Measurements from ENCODE around the gene ANO8. TPM values are rescaled to one million over a fixed set of nuclear protein-coding genes. Genes with fewer than 3 reads are reported as not detected.

Gene ANO8
- total and polyA plus RNA-seq, 2 of the 13 experiments (the other 11 are each of a cell fraction or from before 2014, with no cell fraction given): 1.8 to 3.5 TPM

DNA sequence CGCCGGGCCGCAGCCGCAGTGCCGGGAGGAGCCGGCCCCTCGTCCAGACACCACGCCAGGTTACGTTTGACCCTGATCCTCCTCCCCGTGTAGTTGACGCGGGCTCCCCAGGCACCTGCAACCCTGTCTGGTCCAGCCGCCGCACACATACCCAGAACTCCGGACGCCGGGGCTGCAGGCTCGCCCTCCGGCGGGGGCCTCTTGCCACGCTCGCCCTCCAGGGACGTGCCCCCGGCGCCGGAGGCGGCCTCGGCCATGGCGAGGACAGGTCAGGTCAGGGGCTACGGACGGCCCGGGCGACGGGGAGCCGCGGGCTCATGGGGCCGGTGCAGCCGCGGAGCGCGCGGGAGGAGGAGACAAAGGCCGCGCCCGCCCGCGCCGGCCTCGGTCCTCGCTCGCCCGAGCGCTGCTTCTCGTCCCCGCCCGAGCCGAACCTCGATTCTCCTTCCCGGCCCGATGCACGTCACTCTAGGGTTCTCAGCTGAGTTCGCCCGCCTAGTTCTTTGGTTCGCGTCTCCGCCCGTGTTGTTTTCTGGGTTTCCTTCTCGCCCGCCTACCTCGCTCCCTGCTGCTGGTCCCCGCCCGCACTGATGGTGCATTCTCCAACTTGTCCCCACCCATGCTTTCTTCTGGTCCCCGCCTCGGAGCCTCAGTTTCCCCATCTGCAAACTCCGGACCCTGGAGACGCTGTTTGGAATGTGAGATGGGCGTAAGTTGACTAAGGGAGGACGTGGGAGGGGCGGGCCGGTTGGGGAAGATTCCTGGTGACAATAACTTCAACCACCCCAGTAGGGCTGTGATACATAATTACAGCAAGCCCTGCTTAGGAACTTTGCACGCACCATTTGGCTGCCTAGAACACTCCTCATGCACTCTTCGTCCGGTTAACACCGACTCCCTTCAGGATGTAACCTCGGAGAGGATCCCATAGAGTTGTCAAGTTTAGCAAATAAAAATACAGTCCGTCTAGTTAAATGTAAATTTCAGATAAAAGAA lies at the start of gene ANO8 (continued):
- no peak for TF ChIP-seq ZNF318 (CRISPR knock-in tag; IDR thresholded peaks at IDR 0.05)
- TF ChIP-seq ATF1 (CRISPR knock-in tag; IDR thresholded peaks at IDR 0.05): peak; percentile 49; the same call in 1 of the 2 replicates
- TF ChIP-seq, protein P1, sequence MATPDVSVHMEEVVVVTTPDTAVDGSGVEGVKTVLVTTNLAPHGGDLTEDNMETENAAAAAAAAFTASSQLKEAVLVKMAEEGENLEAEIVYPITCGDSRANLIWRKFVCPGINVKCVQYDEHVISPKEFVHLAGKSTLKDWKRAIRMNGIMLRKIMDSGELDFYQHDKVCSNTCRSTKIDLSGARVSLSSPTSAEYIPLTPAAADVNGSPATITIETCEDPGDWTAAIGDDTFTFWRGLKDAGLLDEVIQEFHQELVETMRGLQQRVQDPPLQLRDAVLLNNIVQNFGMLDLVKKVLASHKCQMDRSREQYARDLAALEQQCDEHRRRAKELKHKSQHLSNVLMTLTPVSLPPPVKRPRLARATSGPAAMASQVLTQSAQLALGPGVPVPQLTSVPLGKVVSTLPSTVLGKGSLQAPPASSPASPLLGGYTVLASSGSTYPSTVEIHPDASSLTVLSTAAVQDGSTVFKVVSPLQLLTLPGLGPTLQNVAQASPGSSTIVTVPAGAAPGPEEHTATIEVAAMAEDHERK (CRISPR knock-in tag; IDR thresholded peaks at IDR 0.05; ENCODE audit: low read depth): no peak
- TF ChIP-seq, protein P2, sequence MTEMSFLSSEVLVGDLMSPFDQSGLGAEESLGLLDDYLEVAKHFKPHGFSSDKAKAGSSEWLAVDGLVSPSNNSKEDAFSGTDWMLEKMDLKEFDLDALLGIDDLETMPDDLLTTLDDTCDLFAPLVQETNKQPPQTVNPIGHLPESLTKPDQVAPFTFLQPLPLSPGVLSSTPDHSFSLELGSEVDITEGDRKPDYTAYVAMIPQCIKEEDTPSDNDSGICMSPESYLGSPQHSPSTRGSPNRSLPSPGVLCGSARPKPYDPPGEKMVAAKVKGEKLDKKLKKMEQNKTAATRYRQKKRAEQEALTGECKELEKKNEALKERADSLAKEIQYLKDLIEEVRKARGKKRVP (CRISPR knock-in tag; IDR thresholded peaks at IDR 0.05): no peak
- peak; percentile 82 for TF ChIP-seq GABPB1 (CRISPR knock-in tag; IDR thresholded peaks at IDR 0.05)
- TF ChIP-seq RAD51 (IDR thresholded peaks at IDR 0.05; ENCODE audit: borderline replicate concordance): no peak
- TF ChIP-seq RARG (CRISPR knock-in tag; IDR thresholded peaks at IDR 0.05; ENCODE audit: low read depth): no peak
- peak; percentile 64; the same call in 1 of the 2 replicates for TF ChIP-seq EEA1 (CRISPR knock-in tag; IDR thresholded peaks at IDR 0.05; ENCODE audit: borderline replicate concordance)
- TF ChIP-seq NFYC (CRISPR knock-in tag; IDR thresholded peaks at IDR 0.05): peak; percentile 40; the same call in 1 of the 2 replicates
- TF ChIP-seq, protein P3, sequence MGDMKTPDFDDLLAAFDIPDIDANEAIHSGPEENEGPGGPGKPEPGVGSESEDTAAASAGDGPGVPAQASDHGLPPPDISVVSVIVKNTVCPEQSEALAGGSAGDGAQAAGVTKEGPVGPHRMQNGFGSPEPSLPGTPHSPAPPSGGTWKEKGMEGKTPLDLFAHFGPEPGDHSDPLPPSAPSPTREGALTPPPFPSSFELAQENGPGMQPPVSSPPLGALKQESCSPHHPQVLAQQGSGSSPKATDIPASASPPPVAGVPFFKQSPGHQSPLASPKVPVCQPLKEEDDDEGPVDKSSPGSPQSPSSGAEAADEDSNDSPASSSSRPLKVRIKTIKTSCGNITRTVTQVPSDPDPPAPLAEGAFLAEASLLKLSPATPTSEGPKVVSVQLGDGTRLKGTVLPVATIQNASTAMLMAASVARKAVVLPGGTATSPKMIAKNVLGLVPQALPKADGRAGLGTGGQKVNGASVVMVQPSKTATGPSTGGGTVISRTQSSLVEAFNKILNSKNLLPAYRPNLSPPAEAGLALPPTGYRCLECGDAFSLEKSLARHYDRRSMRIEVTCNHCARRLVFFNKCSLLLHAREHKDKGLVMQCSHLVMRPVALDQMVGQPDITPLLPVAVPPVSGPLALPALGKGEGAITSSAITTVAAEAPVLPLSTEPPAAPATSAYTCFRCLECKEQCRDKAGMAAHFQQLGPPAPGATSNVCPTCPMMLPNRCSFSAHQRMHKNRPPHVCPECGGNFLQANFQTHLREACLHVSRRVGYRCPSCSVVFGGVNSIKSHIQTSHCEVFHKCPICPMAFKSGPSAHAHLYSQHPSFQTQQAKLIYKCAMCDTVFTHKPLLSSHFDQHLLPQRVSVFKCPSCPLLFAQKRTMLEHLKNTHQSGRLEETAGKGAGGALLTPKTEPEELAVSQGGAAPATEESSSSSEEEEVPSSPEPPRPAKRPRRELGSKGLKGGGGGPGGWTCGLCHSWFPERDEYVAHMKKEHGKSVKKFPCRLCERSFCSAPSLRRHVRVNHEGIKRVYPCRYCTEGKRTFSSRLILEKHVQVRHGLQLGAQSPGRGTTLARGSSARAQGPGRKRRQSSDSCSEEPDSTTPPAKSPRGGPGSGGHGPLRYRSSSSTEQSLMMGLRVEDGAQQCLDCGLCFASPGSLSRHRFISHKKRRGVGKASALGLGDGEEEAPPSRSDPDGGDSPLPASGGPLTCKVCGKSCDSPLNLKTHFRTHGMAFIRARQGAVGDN (CRISPR knock-in tag; IDR thresholded peaks at IDR 0.05): peak; percentile 90
- TF ChIP-seq TCF7L2 (IDR thresholded peaks at IDR 0.05; ENCODE audit: low read depth, low read length): no peak
- no peak for TF ChIP-seq ZSCAN30 (CRISPR knock-in tag; IDR thresholded peaks at IDR 0.05)
- TF ChIP-seq SRY (CRISPR knock-in tag; IDR thresholded peaks at IDR 0.05): no peak
